Measurements from ENCODE around the gene SHC2.

Gene SHC2

GRCh38 chr19:507286-508203, 46.7 kb upstream of the SHC2 start, which contains the start of gene TPGS1:
Gene TPGS1 (plus strand): TSS chr19:507497. CDS start chr19:507507, 10 bp downstream.
- Histone ChIP-seq H3K36me3 (ENCODE audit: control insufficient read depth in 2 of 2, insufficient read depth in 1 of 2, low read length in 2 of 2) (peaks cover 0 to 5% of the 10 kb centered on the region in 2 experiments; a peak in 1 of 3 replicates), H3K9me3 (ENCODE audit: control insufficient read depth, insufficient read depth, low read depth, low read length) (no peaks in the 10 kb centered on the region), H3K27ac (ENCODE audit: extremely low read depth, low read depth, low read length) (peak within 1 kb of the TSS; percentile 93), H3K4me3 (ENCODE audit: low read depth, low read length) (peak within 1 kb of the TSS; percentile 72), H3K4me1 (ENCODE audit: control insufficient read depth, insufficient read depth, low read length) (peaks cover 7% of the 10 kb centered on the region; the same call in 1 of the 2 replicates)
- ChIA-PET CTCF (interaction anchor here (0.9 to 1.8 kb wide), 15 partner anchors 8 to 358 kb away, joined by 3 to 16 read pairs (median 4); partner anchors contain the start of genes MADCAM1 and SHC2), POLR2A (interaction anchor here (0.6 to 1.8 kb wide), 7 partner anchors 12 to 47 kb away, joined by 3 to 33 read pairs (median 7); partner anchors contain the start of genes CDC34 and SHC2)
- TF ChIP-seq ZNF600 (tag by site-specific recombination; IDR thresholded peaks at IDR 0.05) = peak; percentile 91
- TF ChIP-seq FEZF1 (tag by site-specific recombination; IDR thresholded peaks at IDR 0.05) = peak; percentile 83
- TF ChIP-seq ZBTB10 (tag by site-specific recombination; IDR thresholded peaks at IDR 0.05) = peak; percentile 37; the same call in 1 of the 2 replicates
- peak; percentile 33; the same call in 1 of the 2 replicates for TF ChIP-seq ZBTB20 (tag by site-specific recombination; IDR thresholded peaks at IDR 0.05)
- TF ChIP-seq ZNF140 (tag by site-specific recombination; IDR thresholded peaks at IDR 0.05) = no peak
- TF ChIP-seq ZNF704 (tag by site-specific recombination; IDR thresholded peaks at IDR 0.05) = peak; percentile 77; the same call in 1 of the 2 replicates
- 0 out of 2 replicates have a peak, but pooled peaks have one; percentile 9 for TF ChIP-seq KLF9 (tag by site-specific recombination; IDR thresholded peaks at IDR 0.05; ENCODE audit: low read depth)
- TF ChIP-seq BCL11B (tag by site-specific recombination; IDR thresholded peaks at IDR 0.05; ENCODE audit: low read depth) = no peak
- no peak for TF ChIP-seq ZNF792 (tag by site-specific recombination; IDR thresholded peaks at IDR 0.05)
- TF ChIP-seq PRDM1 (tag by site-specific recombination; IDR thresholded peaks at IDR 0.05) = peak; percentile 69
- TF ChIP-seq ZNF391 (tag by site-specific recombination; IDR thresholded peaks at IDR 0.05; ENCODE audit: borderline replicate concordance, low read depth) = no peak
- peak; percentile 41; the same call in 1 of the 2 replicates for TF ChIP-seq ZNF2 (tag by site-specific recombination; IDR thresholded peaks at IDR 0.05)
- no peak for TF ChIP-seq HOXD13 (CRISPR knock-in tag; IDR thresholded peaks at IDR 0.05; ENCODE audit: borderline replicate concordance)
- TF ChIP-seq ZNF223 (tag by site-specific recombination; IDR thresholded peaks at IDR 0.05) = no peak
- TF ChIP-seq, protein P1, sequence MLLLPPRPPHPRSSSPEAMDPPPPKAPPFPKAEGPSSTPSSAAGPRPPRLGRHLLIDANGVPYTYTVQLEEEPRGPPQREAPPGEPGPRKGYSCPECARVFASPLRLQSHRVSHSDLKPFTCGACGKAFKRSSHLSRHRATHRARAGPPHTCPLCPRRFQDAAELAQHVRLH (tag by site-specific recombination; IDR thresholded peaks at IDR 0.05) = peak; percentile 91
- peak; percentile 36; the same call in 1 of the 2 replicates for TF ChIP-seq INSM2 (tag by site-specific recombination; IDR thresholded peaks at IDR 0.05)
- 0 out of 2 replicates have a peak, but pooled peaks have one; percentile 18 for TF ChIP-seq ZNF561 (tag by site-specific recombination; IDR thresholded peaks at IDR 0.05; ENCODE audit: borderline replicate concordance)
- TF ChIP-seq SP2 (tag by site-specific recombination; IDR thresholded peaks at IDR 0.05) = peak; percentile 80
- 0 out of 2 replicates have a peak, but pooled peaks have one; percentile 37 for TF ChIP-seq KLF16 (tag by site-specific recombination; IDR thresholded peaks at IDR 0.05)
- no peak for TF ChIP-seq ZNF670 (tag by site-specific recombination; IDR thresholded peaks at IDR 0.05; ENCODE audit: low read depth)
- TF ChIP-seq ZNF791 (tag by site-specific recombination; IDR thresholded peaks at IDR 0.05) = no peak
- TF ChIP-seq PRDM6 (tag by site-specific recombination; IDR thresholded peaks at IDR 0.05) = no peak
- no peak for TF ChIP-seq ZNF155 (tag by site-specific recombination; IDR thresholded peaks at IDR 0.05)
- peak; percentile 89 for TF ChIP-seq ZEB2 (tag by site-specific recombination; IDR thresholded peaks at IDR 0.05)
- no peak for TF ChIP-seq ZNF157 (tag by site-specific recombination; IDR thresholded peaks at IDR 0.05)
- TF ChIP-seq IKZF3 (tag by site-specific recombination; IDR thresholded peaks at IDR 0.05) = peak; percentile 68; the same call in 1 of the 2 replicates
- TF ChIP-seq ZNF10 (tag by site-specific recombination; IDR thresholded peaks at IDR 0.05) = peak; percentile 82; the same call in 1 of the 2 replicates
- TF ChIP-seq KLF7 (tag by site-specific recombination; IDR thresholded peaks at IDR 0.05; ENCODE audit: borderline replicate concordance) = 0 out of 2 replicates have a peak, but pooled peaks have one; percentile 15
- no peak for TF ChIP-seq ZSCAN23 (tag by site-specific recombination; IDR thresholded peaks at IDR 0.05)
- no peak for TF ChIP-seq ZNF548 (tag by site-specific recombination; IDR thresholded peaks at IDR 0.05)

All from HEK293 (cell line).